ENCODE data around the gene TBC1D4. TPM values are rescaled to one million over a fixed set of nuclear protein-coding genes. Genes with fewer than 3 reads are reported as not detected.

The TBC1D4 gene
- total and polyA plus RNA-seq, 10 of the 15 experiments (the other 5 are each of a cell fraction or from before 2014, with no cell fraction given), result 11.0 to 38.6 (median 25.5) TPM

DNA sequence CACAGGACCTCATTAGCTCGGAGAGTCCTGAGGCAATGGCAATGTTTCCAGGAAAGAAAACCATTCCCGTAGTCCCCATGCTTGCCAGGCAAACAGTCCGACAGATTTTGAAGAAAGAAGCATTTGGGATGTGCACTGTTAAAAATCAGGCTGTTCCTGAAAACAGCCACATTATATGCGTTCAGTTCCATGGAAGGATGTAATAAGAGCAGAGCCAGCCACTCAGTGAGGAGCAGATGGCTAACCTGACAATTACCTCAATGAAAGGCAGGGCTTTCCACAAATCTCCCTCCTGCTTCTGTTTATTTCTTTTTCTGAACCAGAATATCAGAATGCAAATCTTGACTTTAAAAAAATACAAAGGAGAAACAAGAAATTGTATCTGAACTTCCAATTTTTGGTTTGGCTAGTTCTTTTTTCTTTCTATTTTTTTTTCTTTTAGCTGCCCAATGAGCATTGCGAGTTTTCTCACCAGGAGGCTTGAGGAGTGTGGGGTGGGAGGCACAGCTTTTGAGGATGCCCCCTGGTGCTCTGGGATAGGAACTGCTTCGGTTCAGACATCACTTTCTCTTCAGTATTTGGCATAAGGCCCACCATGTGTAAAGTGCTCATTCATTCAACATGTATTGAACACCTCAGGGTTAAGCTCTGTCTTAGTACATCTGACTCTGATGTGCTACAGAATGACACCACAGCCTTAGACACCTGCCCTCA, 124.2 kb downstream of the TBC1D4 start (continued):
- no peak for TF ChIP-seq NR2C1 (IDR thresholded peaks at IDR 0.05)
- TF ChIP-seq RAD21 (IDR thresholded peaks at IDR 0.05; ENCODE audit: insufficient read depth, low read depth, low read length), result peak; percentile 66
- TF ChIP-seq ZNF384 (IDR thresholded peaks at IDR 0.05; ENCODE audit: borderline replicate concordance, low read depth, low read length), result peak; percentile 83
- TF ChIP-seq WRNIP1 (IDR thresholded peaks at IDR 0.05; ENCODE audit: borderline replicate concordance, low read depth, low read length), result no peak
- TF ChIP-seq, protein P1, sequence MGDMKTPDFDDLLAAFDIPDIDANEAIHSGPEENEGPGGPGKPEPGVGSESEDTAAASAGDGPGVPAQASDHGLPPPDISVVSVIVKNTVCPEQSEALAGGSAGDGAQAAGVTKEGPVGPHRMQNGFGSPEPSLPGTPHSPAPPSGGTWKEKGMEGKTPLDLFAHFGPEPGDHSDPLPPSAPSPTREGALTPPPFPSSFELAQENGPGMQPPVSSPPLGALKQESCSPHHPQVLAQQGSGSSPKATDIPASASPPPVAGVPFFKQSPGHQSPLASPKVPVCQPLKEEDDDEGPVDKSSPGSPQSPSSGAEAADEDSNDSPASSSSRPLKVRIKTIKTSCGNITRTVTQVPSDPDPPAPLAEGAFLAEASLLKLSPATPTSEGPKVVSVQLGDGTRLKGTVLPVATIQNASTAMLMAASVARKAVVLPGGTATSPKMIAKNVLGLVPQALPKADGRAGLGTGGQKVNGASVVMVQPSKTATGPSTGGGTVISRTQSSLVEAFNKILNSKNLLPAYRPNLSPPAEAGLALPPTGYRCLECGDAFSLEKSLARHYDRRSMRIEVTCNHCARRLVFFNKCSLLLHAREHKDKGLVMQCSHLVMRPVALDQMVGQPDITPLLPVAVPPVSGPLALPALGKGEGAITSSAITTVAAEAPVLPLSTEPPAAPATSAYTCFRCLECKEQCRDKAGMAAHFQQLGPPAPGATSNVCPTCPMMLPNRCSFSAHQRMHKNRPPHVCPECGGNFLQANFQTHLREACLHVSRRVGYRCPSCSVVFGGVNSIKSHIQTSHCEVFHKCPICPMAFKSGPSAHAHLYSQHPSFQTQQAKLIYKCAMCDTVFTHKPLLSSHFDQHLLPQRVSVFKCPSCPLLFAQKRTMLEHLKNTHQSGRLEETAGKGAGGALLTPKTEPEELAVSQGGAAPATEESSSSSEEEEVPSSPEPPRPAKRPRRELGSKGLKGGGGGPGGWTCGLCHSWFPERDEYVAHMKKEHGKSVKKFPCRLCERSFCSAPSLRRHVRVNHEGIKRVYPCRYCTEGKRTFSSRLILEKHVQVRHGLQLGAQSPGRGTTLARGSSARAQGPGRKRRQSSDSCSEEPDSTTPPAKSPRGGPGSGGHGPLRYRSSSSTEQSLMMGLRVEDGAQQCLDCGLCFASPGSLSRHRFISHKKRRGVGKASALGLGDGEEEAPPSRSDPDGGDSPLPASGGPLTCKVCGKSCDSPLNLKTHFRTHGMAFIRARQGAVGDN (IDR thresholded peaks at IDR 0.05), result peak; percentile 43; the same call in 1 of the 2 replicates
- no peak for TF ChIP-seq MYB (IDR thresholded peaks at IDR 0.05; ENCODE audit: borderline replicate concordance, low read depth, low read length)
- peak; percentile 69 for TF ChIP-seq SMC3 (IDR thresholded peaks at IDR 0.05; ENCODE audit: borderline replicate concordance, low read length)
- TF ChIP-seq NFXL1 (IDR thresholded peaks at IDR 0.05; ENCODE audit: borderline replicate concordance), result no peak
- TF ChIP-seq, protein P2, sequence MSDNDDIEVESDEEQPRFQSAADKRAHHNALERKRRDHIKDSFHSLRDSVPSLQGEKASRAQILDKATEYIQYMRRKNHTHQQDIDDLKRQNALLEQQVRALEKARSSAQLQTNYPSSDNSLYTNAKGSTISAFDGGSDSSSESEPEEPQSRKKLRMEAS (IDR thresholded peaks at IDR 0.05; ENCODE audit: low read depth, low read length), result 0 out of 2 replicates have a peak, but pooled peaks have one; percentile 20
- peak; percentile 63 for TF ChIP-seq SMAD1 (IDR thresholded peaks at IDR 0.05; ENCODE audit: low read depth, partially characterized antibody)
- no peak for TF ChIP-seq E2F4 (IDR thresholded peaks at IDR 0.05; ENCODE audit: low read depth, low read length)
- TF ChIP-seq BACH1 (IDR thresholded peaks at IDR 0.05; ENCODE audit: borderline replicate concordance), result no peak
- no peak for TF ChIP-seq MYC (IDR thresholded peaks at IDR 0.05; ENCODE audit: insufficient read depth, insufficient read length, insufficient replicate concordance, low read length, severe bottlenecking)
- peak; percentile 64 to 83 (median 75) for TF ChIP-seq CTCF (IDR thresholded peaks at IDR 0.05 in 2 of 3, conservative IDR thresholded peaks at IDR 0.05 in 1 of 3; ENCODE audit: control insufficient read depth in 2 of 3, extremely low read depth in 1 of 3, insufficient read depth in 1 of 3, low read depth in 3 of 3, low read length in 3 of 3)
- TF ChIP-seq NBN (IDR thresholded peaks at IDR 0.05), result 0 out of 2 replicates have a peak, but pooled peaks have one; percentile 15

All from GM12878 (cell line).